ENCODE measurements around the gene PRTN3.

DNA sequence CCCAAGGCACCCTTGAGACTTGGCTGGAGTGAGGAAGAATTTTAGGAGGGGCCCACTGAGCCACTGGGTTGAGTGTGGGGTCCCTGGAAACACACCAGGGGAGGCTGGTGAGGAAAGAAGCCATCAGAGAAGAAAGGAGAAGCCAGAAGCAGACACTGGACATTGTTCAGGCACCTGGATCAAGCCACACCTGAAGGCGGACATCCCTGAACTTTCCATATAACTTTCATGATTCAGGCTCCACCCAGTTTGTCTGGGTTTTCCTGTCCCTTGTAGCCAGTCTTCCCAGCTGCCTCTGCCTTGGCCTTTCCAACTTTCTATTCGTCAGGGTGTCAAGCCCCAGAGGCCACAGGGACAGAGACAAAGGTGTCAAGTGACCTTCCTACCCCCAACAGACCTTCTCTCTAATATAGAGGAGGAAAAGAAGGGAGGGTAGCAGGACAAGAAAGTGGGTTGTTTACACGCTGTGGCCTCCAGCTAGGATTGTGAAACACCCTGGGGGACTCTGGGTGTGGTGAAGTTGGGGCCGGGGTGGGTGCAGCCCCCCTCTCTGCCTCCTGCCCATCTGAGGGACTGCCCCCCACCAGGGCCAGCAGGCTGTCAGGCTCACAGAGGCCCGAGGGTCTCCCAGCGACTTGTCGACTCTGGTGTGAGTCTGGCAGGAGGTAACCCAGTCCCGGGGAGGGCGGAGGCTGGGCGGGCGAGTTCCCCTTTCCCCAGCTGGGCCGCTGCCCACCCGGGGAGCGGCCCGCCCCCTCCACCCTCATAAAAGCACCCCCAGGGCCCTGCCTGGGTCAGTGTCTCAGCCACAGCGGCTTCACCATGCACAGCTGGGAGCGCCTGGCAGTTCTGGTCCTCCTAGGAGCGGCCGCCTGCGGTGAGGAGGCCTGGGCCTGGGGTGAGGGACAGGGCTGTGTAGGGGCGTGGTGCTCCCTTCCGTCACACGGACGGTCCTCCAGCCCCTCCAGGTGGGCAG, 18.4 kb downstream of the PRTN3 start, which contains the start of gene CFD:
- TF ChIP-seq POLR2AphosphoS5 (IDR thresholded peaks at IDR 0.05; ENCODE audit: low read depth, low read length) (no peak), SIN3A (IDR thresholded peaks at IDR 0.05; ENCODE audit: borderline replicate concordance, insufficient read depth, low read length) (no peak)
- TF ChIP-seq, protein P1, sequence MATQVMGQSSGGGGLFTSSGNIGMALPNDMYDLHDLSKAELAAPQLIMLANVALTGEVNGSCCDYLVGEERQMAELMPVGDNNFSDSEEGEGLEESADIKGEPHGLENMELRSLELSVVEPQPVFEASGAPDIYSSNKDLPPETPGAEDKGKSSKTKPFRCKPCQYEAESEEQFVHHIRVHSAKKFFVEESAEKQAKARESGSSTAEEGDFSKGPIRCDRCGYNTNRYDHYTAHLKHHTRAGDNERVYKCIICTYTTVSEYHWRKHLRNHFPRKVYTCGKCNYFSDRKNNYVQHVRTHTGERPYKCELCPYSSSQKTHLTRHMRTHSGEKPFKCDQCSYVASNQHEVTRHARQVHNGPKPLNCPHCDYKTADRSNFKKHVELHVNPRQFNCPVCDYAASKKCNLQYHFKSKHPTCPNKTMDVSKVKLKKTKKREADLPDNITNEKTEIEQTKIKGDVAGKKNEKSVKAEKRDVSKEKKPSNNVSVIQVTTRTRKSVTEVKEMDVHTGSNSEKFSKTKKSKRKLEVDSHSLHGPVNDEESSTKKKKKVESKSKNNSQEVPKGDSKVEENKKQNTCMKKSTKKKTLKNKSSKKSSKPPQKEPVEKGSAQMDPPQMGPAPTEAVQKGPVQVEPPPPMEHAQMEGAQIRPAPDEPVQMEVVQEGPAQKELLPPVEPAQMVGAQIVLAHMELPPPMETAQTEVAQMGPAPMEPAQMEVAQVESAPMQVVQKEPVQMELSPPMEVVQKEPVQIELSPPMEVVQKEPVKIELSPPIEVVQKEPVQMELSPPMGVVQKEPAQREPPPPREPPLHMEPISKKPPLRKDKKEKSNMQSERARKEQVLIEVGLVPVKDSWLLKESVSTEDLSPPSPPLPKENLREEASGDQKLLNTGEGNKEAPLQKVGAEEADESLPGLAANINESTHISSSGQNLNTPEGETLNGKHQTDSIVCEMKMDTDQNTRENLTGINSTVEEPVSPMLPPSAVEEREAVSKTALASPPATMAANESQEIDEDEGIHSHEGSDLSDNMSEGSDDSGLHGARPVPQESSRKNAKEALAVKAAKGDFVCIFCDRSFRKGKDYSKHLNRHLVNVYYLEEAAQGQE (IDR thresholded peaks at IDR 0.05; ENCODE audit: insufficient read depth in 1 of 2, low read depth in 2 of 2, low read length in 2 of 2): no peak
